HK-2 (cell line): ENCODE measurements around the gene DCAF4.
"Not testable (repeated sequence)": the region's sequence is repeated elsewhere in the genome, so short reads cannot be mapped to it uniquely, and the experiment has no call there.

ENCODE experiments used
- DNase-seq: peaks from one replicate; pipeline ENCODE4 v3.0.0-alpha.2; 2018; ENCODE audit not compliant: unreplicated experiment

Gene DCAF4

GRCh38 chr14:72970824-72971434 is 44.7 kb downstream of the DCAF4 start:
- no peak for DNase-seq

DNA sequence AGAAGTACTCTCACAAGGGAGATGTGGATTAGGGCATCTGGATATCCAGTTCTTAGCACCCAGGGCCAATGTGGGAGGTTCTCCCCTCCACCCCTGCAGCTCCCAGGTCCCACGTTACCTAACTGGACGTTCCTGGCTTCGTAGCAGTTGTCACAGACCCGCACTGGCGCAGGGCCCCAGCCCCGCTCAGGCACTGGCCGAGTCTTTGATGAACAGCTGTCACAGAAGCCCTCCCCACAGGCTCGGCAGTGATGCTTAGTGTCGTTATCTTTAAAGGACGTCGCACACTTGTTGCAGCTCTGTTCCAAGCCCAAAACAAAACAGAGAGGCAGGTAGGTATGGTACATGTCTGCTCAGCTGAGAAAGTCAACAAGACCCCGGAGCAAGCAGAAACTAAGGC is 48.4 kb downstream of the DCAF4 start:
- no peak for DNase-seq

DNA sequence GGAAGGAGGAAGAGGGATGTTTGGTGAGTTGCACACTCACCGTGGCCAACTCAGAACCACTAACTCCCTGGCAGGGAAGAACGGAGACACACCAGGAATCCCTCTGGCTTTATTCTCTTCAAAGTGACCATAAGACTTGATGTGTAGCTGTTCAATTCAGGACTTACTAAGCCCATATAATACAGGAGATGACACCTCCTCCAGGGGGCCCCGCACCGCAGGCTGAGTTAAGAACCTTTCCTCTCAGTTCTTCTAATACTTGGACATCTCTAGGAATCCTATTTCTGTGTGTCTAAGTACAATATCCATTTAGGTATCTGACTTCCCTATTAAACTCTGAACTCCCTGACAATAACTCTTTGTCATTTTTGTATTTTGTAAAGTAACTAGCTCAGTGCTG is 49.5 kb downstream of the DCAF4 start:
- no peak for DNase-seq

- no peak for DNase-seq
These were observed 52.6 kb downstream of the DCAF4 start for GRCh38 chr14:72978856-72979255.

DNA sequence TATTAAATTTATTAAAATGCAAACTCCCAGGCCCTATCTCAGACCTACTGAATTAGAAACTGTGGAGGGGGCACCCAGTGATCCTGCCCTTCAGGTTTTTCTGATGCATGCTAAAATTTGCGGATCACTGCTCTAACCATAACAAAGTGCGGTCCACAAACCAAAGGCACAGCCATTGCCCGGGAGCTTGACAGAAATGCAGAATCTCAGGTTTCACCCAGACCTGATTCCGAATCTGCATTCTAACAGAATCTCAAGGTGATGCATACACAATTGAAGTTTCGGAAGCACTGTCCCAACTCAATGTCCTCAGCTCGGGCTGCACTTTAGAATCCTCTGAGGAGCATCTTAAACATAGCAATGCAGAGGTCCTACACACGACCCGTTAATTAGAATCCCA is 54.6 kb downstream of the DCAF4 start:
- no peak for DNase-seq

GRCh38 chr14:72982146-72982708 is 56.0 kb downstream of the DCAF4 start:
- no peak for DNase-seq

DNA sequence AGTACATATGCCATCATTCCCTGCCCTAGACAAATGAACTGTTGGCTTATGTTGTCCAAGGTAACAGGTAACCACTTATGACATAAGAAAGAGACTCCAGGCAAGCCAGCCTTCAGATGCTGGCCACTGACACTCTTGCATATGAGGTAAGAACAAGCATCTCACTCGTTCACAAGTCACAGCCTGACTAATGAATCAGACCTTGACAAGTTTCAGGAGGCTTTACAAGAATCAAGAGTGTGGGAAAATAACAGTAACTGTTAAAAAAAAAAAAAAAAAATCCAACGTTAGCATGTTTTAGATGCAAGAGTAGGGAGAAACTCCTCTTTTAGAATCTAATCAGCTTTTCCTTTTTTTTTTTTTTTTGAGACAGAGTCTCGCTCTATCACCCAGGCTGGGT is 60.0 kb downstream of the DCAF4 start:
- DNase-seq = no peak

DNA sequence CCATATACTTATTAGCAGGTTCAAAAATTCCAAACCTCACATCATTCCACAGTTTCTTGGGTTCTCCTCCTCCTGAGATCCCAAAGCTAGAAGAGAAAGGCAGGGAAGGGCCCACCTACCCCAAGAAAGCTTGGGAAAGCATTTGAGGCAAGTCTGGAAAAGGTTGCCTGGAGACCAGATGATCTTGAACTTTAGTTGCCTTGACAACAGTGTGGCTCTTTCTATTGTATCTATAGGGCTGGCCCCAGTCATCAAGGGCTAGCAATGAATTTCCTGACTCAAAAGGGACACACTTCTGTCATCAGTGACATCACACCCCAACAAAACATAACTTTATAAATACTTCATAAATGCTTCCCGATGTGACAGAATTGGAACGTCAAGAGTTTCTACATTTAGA is 60.6 kb downstream of the DCAF4 start:
- DNase-seq = no peak

GRCh38 chr14:72990171-72990570 is 63.9 kb downstream of the DCAF4 start:
- DNase-seq = no peak

GRCh38 chr14:72996916-72997315 is 70.7 kb downstream of the DCAF4 start:
- no peak for DNase-seq

GRCh38 chr14:72998252-72998903 is 72.1 kb downstream of the DCAF4 start:
- no peak for DNase-seq

GRCh38 chr14:72999316-72999715 is 73.1 kb downstream of the DCAF4 start:
- DNase-seq = no peak

DNA sequence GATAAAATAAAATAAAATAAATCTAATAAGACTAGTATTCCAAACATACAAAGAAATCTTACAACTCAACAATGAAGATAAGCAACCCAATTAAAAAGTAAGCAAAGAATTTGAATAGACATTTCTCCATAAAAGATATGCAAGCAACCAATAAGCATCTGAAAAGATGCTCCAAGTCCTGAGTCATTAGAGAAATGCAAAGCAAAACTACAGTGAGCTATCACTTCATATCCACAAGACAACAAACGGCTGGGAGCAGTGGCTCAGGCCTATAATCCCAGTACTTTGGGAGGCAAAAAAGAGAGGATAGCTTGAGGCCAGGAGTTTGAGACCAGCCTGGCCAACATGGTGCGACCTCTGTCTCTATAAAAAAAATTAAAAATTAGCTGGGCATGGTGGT is 73.8 kb downstream of the DCAF4 start:
- no peak for DNase-seq

DNA sequence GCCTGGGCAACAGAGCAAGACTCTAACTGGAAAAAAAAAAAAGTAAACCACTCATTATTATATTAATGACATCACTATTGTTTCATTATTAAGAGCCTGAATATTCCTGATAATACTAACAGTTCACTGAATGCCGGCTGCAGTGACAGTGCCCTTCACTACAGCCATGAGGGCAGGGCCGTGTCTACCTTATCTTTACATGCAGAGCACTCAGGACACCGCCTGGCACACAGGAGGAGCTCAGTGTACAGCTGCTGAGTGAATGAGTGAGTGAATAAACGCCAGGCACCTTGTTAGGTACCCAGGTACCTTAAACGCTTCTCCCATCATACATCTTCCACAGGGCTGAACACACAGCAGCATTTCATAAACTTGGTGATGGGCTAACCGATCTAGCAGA is 77.4 kb downstream of the DCAF4 start:
- no peak for DNase-seq

DNA sequence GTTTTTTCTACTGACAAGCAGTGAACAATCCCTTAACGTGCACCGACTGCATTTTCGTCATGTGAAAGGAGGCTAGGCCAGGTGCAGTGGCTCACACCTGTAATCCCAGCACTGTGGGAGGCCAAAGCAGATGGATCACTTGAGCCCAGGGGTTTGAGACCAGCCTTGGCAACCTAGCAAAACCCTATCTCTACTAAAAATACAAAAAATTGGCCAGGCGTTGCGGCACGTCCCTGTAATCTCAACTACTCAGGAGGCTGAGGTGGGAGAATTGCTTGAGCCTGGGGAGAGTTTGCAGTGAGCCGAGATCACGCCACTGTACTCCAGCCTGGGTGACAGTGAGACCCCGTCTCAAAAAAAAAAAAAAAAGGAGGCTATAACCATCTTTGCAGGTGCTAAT is 78.4 kb downstream of the DCAF4 start:
- not testable (repeated sequence) for DNase-seq

- no peak for DNase-seq
These were observed 81.6 kb downstream of the DCAF4 start for GRCh38 chr14:73007835-73008234.

DNA sequence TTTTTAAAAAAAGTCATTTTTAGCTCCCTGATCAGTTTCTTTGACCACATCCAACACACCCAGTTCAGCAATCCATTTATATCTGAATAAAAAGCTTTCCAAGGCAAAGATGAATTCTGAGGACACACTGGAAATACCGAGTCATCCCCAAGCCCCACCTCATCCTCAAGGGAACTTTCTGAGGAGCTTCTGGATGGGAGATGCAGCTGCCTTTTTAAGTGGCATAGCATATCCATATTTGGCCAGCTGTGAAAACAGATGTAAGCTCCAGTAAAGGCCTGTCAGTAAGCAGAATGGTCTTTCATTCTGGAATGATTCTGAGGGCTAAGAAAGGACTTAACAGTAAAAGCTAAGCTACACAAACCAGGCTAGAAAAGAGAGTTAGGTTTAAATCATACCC is 82.2 kb downstream of the DCAF4 start:
- no peak for DNase-seq
